NCI-H2196 (cell line): ENCODE results near the gene RGS6.

ENCODE experiments used
- DNase-seq: peaks from one replicate; lab custom pipeline; 2025; ENCODE audit not compliant: unreplicated experiment; lab: John Stamatoyannopoulos, UW

RGS6 gene

GRCh38 chr14:72546344-72547016 lies 614.3 kb downstream of the RGS6 start:
- DNase-seq: no peak

- no peak for DNase-seq
Observed at GRCh38 chr14:72547999-72548398, 615.8 kb downstream of the RGS6 start.

- no peak for DNase-seq
Observed at GRCh38 chr14:72549026-72549425, 616.8 kb downstream of the RGS6 start.

GRCh38 chr14:72549854-72550253 lies 617.6 kb downstream of the RGS6 start:
- DNase-seq: no peak

- no peak for DNase-seq
Observed at GRCh38 chr14:72550513-72550912, 618.3 kb downstream of the RGS6 start.

- DNase-seq: no peak
Observed at GRCh38 chr14:72552236-72552635, 620.0 kb downstream of the RGS6 start.

GRCh38 chr14:72553161-72553560 lies 620.9 kb downstream of the RGS6 start:
- no peak for DNase-seq

GRCh38 chr14:72553656-72554055 lies 621.4 kb downstream of the RGS6 start:
- no peak for DNase-seq

- DNase-seq: no peak
Observed at GRCh38 chr14:72554401-72554800, 622.2 kb downstream of the RGS6 start.

GRCh38 chr14:72554994-72555608 lies 622.9 kb downstream of the RGS6 start:
- DNase-seq: no peak

GRCh38 chr14:72555609-72556000 lies 623.4 kb downstream of the RGS6 start:
- no peak for DNase-seq

GRCh38 chr14:72557671-72558070 lies 625.4 kb downstream of the RGS6 start:
- no peak for DNase-seq

GRCh38 chr14:72558721-72559120 lies 626.5 kb downstream of the RGS6 start:
- no peak for DNase-seq

- no peak for DNase-seq
Observed at GRCh38 chr14:72559202-72559601, 627.0 kb downstream of the RGS6 start.

GRCh38 chr14:72559669-72560255 lies 627.5 kb downstream of the RGS6 start:
- no peak for DNase-seq

GRCh38 chr14:72560331-72560730 lies 628.1 kb downstream of the RGS6 start:
- DNase-seq: no peak

- no peak for DNase-seq
Observed at GRCh38 chr14:72560889-72561493, 628.8 kb downstream of the RGS6 start.

GRCh38 chr14:72562300-72562699 lies 630.1 kb downstream of the RGS6 start:
- no peak for DNase-seq

GRCh38 chr14:72563676-72564075 lies 631.4 kb downstream of the RGS6 start:
- no peak for DNase-seq

- DNase-seq: no peak
Observed at GRCh38 chr14:72565149-72565559, 632.9 kb downstream of the RGS6 start.

- no peak for DNase-seq
Observed at GRCh38 chr14:72565917-72566316, 633.7 kb downstream of the RGS6 start.

- DNase-seq: no peak
Observed at GRCh38 chr14:72567226-72567625, 635.0 kb downstream of the RGS6 start.
